Gastroesophageal sphincter (tissue), 3 donors: ENCODE measurements around the gene LCE6A.

Experiments used
- CTCF ChIP-seq, 4 experiments: fragments of 200-600 bp in 2 of 4; fragments of 450-650 bp in 2 of 4; sonication (generic) in 1 of 4; IDR thresholded peaks; one replicate each; pipeline ENCODE4 v1.5.1; 2017 to 2019; ENCODE audit warnings: antibody characterized with exemption in 4 of 4, mild to moderate bottlenecking in 2 of 4, moderate library complexity in 2 of 4
- EP300 ChIP-seq: sonication (generic); formaldehyde crosslinking; IDR thresholded peaks from one replicate; pipeline ENCODE4 v1.6.1; 2017; ENCODE audit warnings: antibody characterized with exemption, mild to moderate bottlenecking
- POLR2AphosphoS5 ChIP-seq: sonication (generic); formaldehyde crosslinking; IDR thresholded peaks from one replicate; pipeline ENCODE4 v1.6.1; 2017; ENCODE audit warnings: antibody characterized with exemption

DNA sequence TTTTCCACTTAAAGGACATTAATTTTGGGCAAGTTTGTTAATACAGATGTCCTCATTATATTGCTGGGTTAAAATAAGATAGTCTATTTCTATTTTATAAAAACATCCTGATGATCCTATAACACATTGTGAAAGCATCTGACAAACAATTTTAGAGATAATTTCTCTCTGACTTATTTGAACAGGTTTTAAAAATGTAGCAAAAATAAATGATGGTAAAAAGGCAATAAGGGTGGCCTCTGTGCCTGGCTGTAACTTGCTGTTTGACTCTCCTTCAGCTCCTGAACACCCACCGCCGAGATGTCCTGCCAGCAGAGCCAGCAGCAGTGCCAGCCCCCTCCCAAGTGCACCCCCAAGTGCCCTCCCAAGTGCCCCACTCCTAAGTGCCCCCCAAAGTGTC is 15.5 kb upstream of the LCE6A start, which contains the start of gene LCE1A:
- TF ChIP-seq POLR2AphosphoS5 (no peak), CTCF (IDR thresholded peaks at IDR 0.05) (no peak), EP300 (no peak)
